HG03460 (cell line): ENCODE results near the gene SEZ6L2.
"Not testable (repeated sequence)": the region's sequence is repeated elsewhere in the genome, so short reads cannot be mapped to it uniquely, and the experiment has no call there.

Experiments
- ATAC-seq: cut with Tn5 transposase; IDR thresholded peaks from one replicate; pipeline ENCODE4 v1.9.1; 2021; ENCODE audit not compliant: unreplicated experiment

Gene SEZ6L2

DNA sequence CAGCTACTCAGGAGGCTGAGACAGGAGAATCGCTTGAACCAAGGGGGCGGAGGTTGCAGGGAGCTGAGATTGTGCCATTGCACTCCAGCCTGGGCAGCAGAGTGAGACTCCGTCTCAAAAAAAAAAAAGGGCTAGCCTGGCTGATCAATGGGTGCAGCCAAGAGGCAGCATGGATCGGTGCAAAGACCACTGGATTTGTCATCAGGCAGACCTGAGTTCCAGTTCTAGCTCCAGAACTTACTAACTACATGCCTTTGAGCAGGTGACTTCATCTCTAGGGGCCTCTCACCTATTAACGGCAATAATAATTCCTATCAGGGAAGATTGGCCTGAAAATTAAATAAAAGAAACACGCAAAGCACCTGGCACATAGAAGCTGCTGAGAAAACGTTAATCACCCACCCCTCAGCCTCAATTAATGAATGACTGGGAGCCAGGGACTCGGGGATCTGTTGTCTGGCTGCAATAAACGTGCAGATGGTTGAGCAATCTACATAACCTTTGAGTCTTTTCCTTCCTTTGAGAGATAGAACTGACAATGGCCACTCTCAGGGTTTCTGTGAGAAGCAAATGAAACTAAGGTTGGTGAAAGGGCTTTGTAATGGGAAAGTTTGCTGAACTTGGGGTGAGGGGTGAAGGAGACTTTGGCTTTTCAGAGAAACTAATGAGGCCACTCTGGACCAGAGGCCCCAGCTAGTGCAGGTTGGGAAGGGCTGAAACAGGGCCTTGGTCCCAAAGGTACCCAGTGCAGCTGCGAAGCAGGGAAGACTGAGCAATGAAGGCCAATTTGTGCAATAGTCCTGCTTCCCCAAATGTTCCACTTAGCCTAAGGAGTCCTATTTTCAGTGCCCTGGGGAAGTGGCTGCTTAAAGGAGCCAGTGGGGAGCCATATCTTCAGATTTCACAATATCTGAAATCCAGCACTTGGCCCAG is 7.6 kb downstream of the SEZ6L2 start:
- no peak for ATAC-seq

DNA sequence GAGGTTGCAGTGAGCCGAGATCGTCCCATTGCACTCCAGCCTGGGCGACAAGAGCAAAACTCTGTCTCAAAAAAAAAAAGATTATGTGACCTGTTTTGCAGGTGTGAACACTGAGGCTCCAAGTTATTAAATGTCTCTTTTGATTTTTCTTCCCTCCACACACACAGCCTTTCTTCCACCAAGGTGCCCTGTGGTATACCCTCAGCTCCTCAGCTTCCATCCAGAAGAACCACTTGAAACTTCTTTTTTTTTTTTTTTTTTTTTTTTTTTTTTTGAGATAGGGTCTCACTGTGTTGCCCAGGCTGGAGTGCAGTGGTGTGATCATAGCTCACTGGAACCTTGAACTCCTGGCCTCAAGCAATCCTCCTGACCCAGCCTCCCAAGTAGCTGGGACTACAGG is 10.0 kb downstream of the SEZ6L2 start:
- ATAC-seq = not testable (repeated sequence)

- ATAC-seq = no peak
These were observed 15.4 kb downstream of the SEZ6L2 start for GRCh38 chr16:29883987-29884386.

DNA sequence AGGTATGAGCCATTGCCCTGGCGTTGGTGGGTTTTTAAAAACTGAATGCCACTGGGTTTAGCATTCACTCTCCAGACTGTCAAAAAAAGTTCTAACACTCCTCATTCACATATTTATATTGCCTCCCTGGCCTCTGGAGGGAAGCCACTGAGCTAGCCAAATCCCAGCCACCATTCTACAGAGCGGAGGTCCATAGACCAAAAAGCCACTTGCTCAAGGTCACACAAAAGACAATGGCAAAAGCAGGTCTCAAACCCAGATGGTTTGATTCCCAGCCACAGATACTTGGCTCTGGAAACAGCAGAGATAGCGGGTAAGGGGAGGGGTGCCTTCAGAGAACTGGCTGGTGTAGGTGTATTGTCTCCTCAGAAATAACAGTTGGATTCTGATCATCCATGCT is 18.3 kb downstream of the SEZ6L2 start:
- ATAC-seq = no peak

GRCh38 chr16:29878172-29878571 is 21.2 kb downstream of the SEZ6L2 start:
- no peak for ATAC-seq

GRCh38 chr16:29877266-29877961 is 21.9 kb downstream of the SEZ6L2 start:
- no peak for ATAC-seq

DNA sequence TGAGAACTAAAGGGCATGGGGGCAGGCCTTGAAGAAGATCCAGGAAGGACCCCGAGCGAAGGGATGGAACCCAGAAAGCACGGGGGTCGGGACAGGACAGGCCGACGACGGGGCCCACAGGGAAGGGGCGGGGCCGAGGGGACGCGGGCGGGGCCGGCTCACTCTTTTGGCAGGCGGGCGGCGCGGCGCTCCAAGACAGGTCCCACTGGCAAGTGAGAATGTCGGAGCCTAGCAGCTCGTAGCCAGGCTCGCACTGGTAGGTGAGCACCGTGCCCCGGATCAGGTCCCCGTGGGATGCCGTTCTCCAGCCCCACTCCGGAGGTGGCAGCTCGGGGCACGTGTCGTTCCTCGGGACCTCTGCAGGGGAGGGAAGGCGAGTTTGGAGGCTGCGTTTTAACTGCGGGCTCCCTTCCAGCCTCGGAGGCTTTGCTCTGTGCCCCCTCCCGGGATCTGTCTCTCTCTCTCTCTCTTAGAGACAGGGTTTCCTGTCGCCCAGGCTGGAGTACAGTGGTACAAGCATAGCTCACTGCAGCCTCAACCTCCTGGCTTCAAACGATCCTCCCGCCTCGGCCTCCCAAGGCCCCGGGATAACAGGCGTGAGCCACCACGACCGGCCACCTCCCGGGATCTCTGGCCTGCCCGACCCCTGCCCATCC is 22.6 kb downstream of the SEZ6L2 start:
- ATAC-seq = no peak

- no peak for ATAC-seq
These were observed 23.1 kb downstream of the SEZ6L2 start for GRCh38 chr16:29876217-29876593.

DNA sequence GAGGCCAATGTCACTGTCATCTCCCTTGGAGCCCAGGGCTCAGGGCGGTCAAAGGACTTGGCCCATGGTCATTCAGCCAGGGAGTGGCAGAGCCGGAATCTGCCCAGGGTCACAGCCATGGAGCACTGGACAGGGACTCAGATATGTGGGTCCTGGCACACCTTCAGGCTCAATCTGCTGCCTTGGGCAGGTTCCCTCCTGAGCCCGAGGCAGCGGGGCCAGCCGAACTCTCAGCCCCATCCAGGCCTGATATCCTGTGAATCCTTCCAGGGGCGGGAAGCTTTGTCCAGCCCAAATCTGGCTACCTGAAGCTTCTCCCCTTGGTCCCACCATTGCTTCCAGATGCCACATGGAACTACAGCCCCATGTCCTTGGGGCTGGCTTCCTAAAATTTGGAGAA is 24.1 kb downstream of the SEZ6L2 start:
- no peak for ATAC-seq

GRCh38 chr16:29873319-29873718 is 26.0 kb downstream of the SEZ6L2 start:
- ATAC-seq = no peak

DNA sequence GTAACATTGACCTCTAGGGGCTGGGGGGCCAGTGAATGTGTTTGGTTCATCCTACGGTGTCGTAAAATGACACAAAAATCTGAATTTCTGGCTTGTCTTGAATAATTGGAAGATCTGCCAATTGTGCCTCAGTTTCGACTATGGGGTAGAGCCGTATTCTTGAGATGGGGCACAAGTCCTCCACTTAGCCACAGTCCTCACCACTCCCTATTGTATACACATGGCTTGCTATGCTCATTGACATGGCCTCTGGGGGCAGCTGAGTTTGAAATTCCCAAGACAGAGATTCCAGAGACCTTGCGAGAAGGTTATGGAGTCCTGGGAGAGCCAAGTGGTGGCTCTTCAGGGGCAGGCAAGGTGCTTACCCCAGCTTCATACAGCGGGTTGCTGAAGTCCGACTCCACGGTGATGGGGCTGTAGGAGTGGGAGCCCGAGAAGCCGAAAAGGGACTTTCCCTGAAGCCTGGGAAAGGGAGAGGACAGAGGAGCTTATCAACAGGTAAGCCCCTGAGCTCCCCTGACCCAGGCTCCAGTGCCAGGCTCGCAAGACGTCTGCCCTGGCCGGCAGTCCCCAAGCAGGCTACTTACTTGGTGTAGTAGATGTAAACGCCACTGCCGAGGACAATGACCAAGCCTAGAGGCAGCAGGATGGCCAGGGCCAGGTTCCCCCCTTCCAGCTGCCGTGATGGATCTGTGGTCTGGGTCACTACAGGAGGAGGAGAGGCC is 27.4 kb downstream of the SEZ6L2 start:
- no peak for ATAC-seq

DNA sequence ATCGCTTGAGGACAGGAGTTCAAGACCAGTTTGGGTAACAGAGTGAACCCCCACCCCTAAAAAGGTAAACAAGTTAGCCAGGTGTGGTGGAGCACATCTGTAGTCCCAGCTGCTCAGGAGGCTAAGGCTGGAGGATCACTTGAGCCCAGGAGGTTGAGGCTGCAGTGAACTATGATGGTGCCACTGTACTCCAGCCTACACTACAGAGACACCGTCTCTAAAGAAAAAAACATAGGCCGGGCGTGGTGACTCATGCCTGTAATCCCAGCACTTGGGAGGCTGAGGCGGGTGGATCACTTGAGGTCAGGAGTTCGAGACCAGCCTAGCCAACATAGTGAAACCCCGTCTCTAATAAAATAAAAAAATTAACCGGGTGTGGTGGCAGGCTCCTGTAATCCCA is 30.3 kb downstream of the SEZ6L2 start:
- ATAC-seq = not testable (repeated sequence)

DNA sequence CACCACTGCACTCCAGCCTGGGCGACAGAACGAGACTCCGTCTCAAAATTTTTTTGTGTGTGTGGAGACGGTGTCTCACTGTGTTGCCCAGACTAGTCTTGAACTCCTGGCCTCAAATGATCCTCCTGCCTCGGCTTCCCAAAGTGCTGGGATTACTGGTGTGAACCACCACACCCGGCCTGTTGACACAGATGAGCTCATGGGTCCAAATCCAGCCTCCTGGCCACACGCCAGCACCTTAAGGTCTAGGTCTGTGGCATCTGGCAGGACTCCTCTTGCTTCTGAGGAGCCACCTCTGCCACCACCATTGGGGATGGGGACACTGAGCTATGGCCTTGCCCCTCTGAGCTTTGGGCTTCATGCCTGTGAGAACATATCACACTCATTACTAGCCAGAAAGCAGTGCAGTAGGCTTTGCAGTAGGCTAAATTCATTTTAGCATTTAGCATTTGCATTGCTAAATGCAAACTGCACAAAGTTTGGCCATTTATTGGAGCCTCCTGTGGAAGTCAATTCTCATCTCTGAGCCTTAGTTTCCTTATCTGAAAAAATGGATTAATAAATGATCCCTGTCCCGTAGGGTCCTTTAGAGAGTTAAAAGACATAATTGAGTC is 30.8 kb downstream of the SEZ6L2 start:
- ATAC-seq = no peak

GRCh38 chr16:29864205-29864604 is 35.1 kb downstream of the SEZ6L2 start:
- ATAC-seq = no peak

GRCh38 chr16:29863669-29863984 is 35.7 kb downstream of the SEZ6L2 start:
- no peak for ATAC-seq

DNA sequence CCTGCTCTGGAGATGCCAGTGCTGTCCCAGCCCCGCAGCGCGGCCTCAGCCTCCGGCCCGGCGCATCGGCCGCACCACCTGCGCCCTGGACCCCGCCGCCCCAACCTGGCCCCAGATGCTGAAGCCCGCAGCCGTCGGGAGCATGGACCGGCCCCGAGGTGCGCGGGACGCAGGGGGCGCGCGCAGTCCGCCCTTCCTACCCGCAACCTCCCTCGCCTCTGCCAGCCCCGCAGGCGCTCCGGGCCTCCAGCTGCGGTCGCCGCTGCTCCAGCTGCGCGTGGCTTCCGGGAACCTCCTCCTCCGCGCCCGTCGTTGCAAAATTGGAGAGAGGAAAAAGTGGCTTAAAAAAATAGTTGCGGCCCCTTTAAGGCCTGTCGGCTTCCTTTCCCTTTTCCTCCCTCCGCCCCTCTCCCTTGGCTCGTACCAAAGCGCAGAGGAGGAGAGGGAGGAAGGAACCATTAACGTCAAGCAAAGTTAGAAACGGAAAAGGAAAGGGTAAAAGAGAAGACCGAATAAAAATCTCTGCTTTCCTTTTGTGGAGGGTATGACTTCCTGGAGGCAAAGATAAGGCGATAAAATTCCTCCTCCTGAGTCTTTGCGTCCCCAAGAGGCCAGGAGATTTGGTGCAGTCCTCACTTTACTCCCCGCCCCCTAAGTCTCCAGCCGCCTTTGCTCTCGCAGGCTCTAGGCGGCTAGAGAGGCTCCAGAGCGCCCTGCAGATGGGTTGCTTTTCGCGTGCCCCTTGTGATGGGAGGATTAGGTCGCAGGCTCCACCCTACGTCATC is 36.3 kb downstream of the SEZ6L2 start, which contains the start of gene CDIPT:
CDIPT (minus strand) TSS at position 343 of the 785 bp plus-strand sequence. CDS start 369 bp downstream, outside the sequence.
- ATAC-seq = peak; percentile 95

- ATAC-seq = no peak
These were observed 36.9 kb downstream of the SEZ6L2 start for GRCh38 chr16:29862383-29862883.

DNA sequence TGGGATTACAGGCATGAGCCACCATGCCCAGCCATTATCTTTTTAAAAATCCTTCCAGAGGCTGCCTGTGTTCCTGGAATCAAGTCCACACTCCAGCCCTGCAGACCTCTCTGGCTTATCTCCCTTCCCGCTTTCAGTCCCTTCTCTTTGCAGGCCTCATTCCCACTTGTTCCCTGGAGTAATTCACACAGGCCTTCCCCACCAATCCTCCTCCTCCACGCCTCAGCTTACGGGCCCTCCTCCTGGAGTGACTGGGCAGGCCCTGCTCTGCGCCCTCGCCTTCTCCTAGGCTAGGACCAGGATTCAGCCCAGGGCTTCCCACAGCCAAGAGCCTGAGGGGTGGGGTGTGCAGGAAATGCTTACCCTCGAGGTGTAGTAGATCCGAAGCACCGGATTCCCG is 39.1 kb downstream of the SEZ6L2 start:
- no peak for ATAC-seq

GRCh38 chr16:29858974-29859373 is 40.4 kb downstream of the SEZ6L2 start:
- no peak for ATAC-seq
